H1 (cell line): Measurements from ENCODE around the gene XIRP1. TPM values are rescaled to one million over a fixed set of nuclear protein-coding genes. Genes with fewer than 3 reads are reported as not detected.

Source experiments
- CTCF ChIA-PET: fragments of 300-600 bp; sonication (Branson Sonifier 250); formaldehyde crosslinking; loops from one replicate; lab custom pipeline; 2021; ENCODE audit not compliant: partially characterized antibody; lab: Charles Lee
- POLR2A ChIA-PET: fragments of 300-600 bp; sonication (Branson Sonifier 250); formaldehyde crosslinking; loops from one replicate; lab custom pipeline; 2021; ENCODE audit warnings: inconsistent platforms; ENCODE audit not compliant: partially characterized antibody; lab: Charles Lee
- DNase-seq, 2 experiments: peaks; one replicate each; pipeline versions ENCODE4 v3.0.0 to v3.0.0-alpha.2; 2010 to 2022; ENCODE audit warnings: low spot score in 2 of 2, low read depth in 1 of 2, mixed read lengths in 1 of 2
- FAIRE-seq: peaks from 2 replicates; lab custom pipeline; 2011; peaks lifted over from hg19 to GRCh38; lab: Jason Lieb, UNC
- H2AFZ ChIP-seq: 2 replicates; pipeline ENCODE4 v1.8.1; 2012; ENCODE audit warnings: low read length, inconsistent platforms
- H2AK5ac ChIP-seq: 2 replicates; pipeline ENCODE4 v1.6.1; 2013; ENCODE audit warnings: low read depth, low read length
- H2BK120ac ChIP-seq: replicated peaks from 2 replicates; pipeline ENCODE3; 2013; ENCODE audit warnings: low read depth, low read length, inconsistent platforms
- H2BK12ac ChIP-seq: 2 replicates; pipeline ENCODE4 v1.6.1; 2013; ENCODE audit warnings: low read depth, low read length
- H2BK15ac ChIP-seq: 2 replicates; pipeline ENCODE4 v1.6.1; 2013; ENCODE audit warnings: low read length
- H2BK20ac ChIP-seq: 2 replicates; pipeline ENCODE4 v1.6.1; 2013; ENCODE audit warnings: low read length
- H2BK5ac ChIP-seq: 2 replicates; pipeline ENCODE4 v1.6.1; 2013; ENCODE audit warnings: low read depth, low read length
- H3K14ac ChIP-seq: 2 replicates; pipeline ENCODE4 v1.6.1; 2013; ENCODE audit warnings: inconsistent platforms; ENCODE audit not compliant: insufficient read length
- H3K18ac ChIP-seq: 2 replicates; pipeline ENCODE4 v1.6.1; 2013; ENCODE audit warnings: low read length; ENCODE audit errors: extremely low read depth
- H3K23ac ChIP-seq: 2 replicates; pipeline ENCODE4 v1.6.1; 2013; ENCODE audit warnings: inconsistent platforms; ENCODE audit not compliant: insufficient read length
- H3K23me2 ChIP-seq: 2 replicates; pipeline ENCODE4 v1.6.1; 2013; ENCODE audit warnings: low read depth, low read length
- H3K27ac ChIP-seq: 2 replicates; pipeline ENCODE4 v1.6.1; 2011; ENCODE audit warnings: low read depth, low read length, inconsistent platforms
- H3K27me3 ChIP-seq, 4 experiments: replicated peaks in 1 of 4; 1 replicate in 1 of 4; 2 replicates in 3 of 4; pipeline versions ENCODE4 v1.6.1 to v1.8.1; 2011 to 2013; ENCODE audit warnings: low read length in 3 of 4, mild to moderate bottlenecking in 3 of 4, inconsistent platforms in 2 of 4, mixed read lengths in 2 of 4, moderate library complexity in 1 of 4; ENCODE audit not compliant: control insufficient read depth in 3 of 4, insufficient read depth in 3 of 4; ENCODE audit errors: extremely low read depth in 1 of 4
- H3K36me3 ChIP-seq, 4 experiments: 2 replicates each; pipeline versions ENCODE4 v1.6.1 to v1.8.1; 2011 to 2013; ENCODE audit warnings: mild to moderate bottlenecking in 4 of 4, low read length in 3 of 4, moderate library complexity in 2 of 4, control low read depth in 1 of 4, inconsistent platforms in 1 of 4; ENCODE audit not compliant: insufficient read depth in 4 of 4, control insufficient read depth in 2 of 4
- H3K4ac ChIP-seq: replicated peaks from 2 replicates; pipeline ENCODE3; 2013; ENCODE audit warnings: low read length, low read depth, mixed read lengths, inconsistent platforms; ENCODE audit not compliant: insufficient read length
- H3K4me1 ChIP-seq, 4 experiments: replicated peaks in 1 of 4; 1 replicate in 1 of 4; 2 replicates in 3 of 4; pipeline versions ENCODE4 v1.6.1 to v1.8.1; 2011 to 2013; ENCODE audit warnings: low read length in 3 of 4, inconsistent platforms in 2 of 4, mixed read lengths in 1 of 4; ENCODE audit not compliant: insufficient read depth in 4 of 4, control insufficient read depth in 3 of 4
- H3K4me2 ChIP-seq, 2 experiments: 2 replicates each; pipeline versions ENCODE4 v1.6.1 to v1.8.1; 2011 to 2013; ENCODE audit warnings: low read depth in 2 of 2, low read length in 2 of 2, control low read depth in 1 of 2, inconsistent platforms in 1 of 2, mild to moderate bottlenecking in 1 of 2; ENCODE audit not compliant: insufficient read depth in 1 of 2
- H3K4me3 ChIP-seq, 4 experiments: fragments of 200-600, 300-600 bp in 1 of 4; sonication (generic), shearing (Covaris generic), sonication (Bioruptor Twin) in 1 of 4; 2 replicates each; pipeline versions ENCODE4 v1.5.1 to v1.8.1; 2011 to 2016; ENCODE audit warnings: low read length in 4 of 4, low read depth in 3 of 4, control low read depth in 2 of 4, inconsistent platforms in 2 of 4, mild to moderate bottlenecking in 2 of 4, mixed read lengths in 1 of 4, moderate library complexity in 1 of 4; ENCODE audit not compliant: insufficient read depth in 2 of 4; ENCODE audit errors: extremely low read depth in 1 of 4
- H3K56ac ChIP-seq: replicated peaks from 2 replicates; pipeline ENCODE3; 2013; ENCODE audit warnings: low read depth, mild to moderate bottlenecking, mixed read lengths, low read length, inconsistent platforms; ENCODE audit not compliant: insufficient read length
- H3K79me1 ChIP-seq: 2 replicates; pipeline ENCODE4 v1.6.1; 2013; ENCODE audit warnings: low read depth, low read length, control low read depth
- H3K79me2 ChIP-seq, 2 experiments: 2 replicates each; pipeline versions ENCODE4 v1.6.1 to v1.8.1; 2012 to 2013; ENCODE audit warnings: low read length in 2 of 2, mild to moderate bottlenecking in 2 of 2, inconsistent platforms in 1 of 2; ENCODE audit not compliant: insufficient read depth in 2 of 2, control insufficient read depth in 1 of 2
- H3K9ac ChIP-seq, 4 experiments: replicated peaks in 1 of 4; 1 replicate in 1 of 4; 2 replicates in 3 of 4; pipeline versions ENCODE4 v1.6.1 to v1.8.1; 2011 to 2013; ENCODE audit warnings: low read depth in 3 of 4, low read length in 3 of 4, control low read depth in 2 of 4, mild to moderate bottlenecking in 2 of 4, moderate library complexity in 2 of 4, inconsistent platforms in 1 of 4; ENCODE audit errors: extremely low read depth in 1 of 4
- H3K9me3 ChIP-seq, 2 experiments: 2 replicates each; pipeline versions ENCODE4 v1.6.1 to v1.8.1; 2012 to 2013; ENCODE audit warnings: mild to moderate bottlenecking in 2 of 2, moderate library complexity in 2 of 2, control low read depth in 1 of 2, inconsistent platforms in 1 of 2, low read depth in 1 of 2, low read length in 1 of 2, mixed read lengths in 1 of 2; ENCODE audit not compliant: insufficient read depth in 2 of 2
- H4K20me1 ChIP-seq, 2 experiments: replicated peaks in 1 of 2; 2 replicates each; pipeline versions ENCODE3 to v1.8.1; 2011 to 2013; ENCODE audit warnings: inconsistent platforms in 2 of 2, low read length in 2 of 2, mild to moderate bottlenecking in 1 of 2; ENCODE audit not compliant: insufficient read depth in 2 of 2, control insufficient read depth in 1 of 2
- H4K5ac ChIP-seq: 2 replicates; pipeline ENCODE4 v1.6.1; 2013; ENCODE audit warnings: low read length, low read depth, mixed read lengths, inconsistent platforms; ENCODE audit not compliant: insufficient read length
- H4K8ac ChIP-seq: 2 replicates; pipeline ENCODE4 v1.8.0; 2013; ENCODE audit warnings: mild to moderate bottlenecking, moderate library complexity, low read length, inconsistent platforms; ENCODE audit not compliant: insufficient read depth; ENCODE audit errors: extremely low read depth
- H4K91ac ChIP-seq: replicated peaks from 2 replicates; pipeline ENCODE3; 2013; ENCODE audit warnings: low read length, mixed read lengths, inconsistent platforms; ENCODE audit not compliant: insufficient read length
- BACH1 ChIP-seq: IDR thresholded peaks from 2 replicates; pipeline ENCODE4 v1.6.1; 2012; ENCODE audit warnings: low read length, improper control_type of control experiment
- CEBPB ChIP-seq: IDR thresholded peaks from 2 replicates; pipeline ENCODE4 v1.6.1; 2012; ENCODE audit warnings: low read depth, low read length
- CTBP2 ChIP-seq: IDR thresholded peaks from 2 replicates; pipeline ENCODE4 v1.7.0; 2011; ENCODE audit warnings: borderline replicate concordance, mild to moderate bottlenecking, moderate library complexity, mixed read lengths, low read length; ENCODE audit not compliant: insufficient read depth, insufficient read length
- GABPA ChIP-seq: IDR thresholded peaks from 2 replicates; pipeline ENCODE4 v1.6.1; 2011; ENCODE audit warnings: mild to moderate bottlenecking, low read length, moderate library complexity, borderline replicate concordance; ENCODE audit not compliant: insufficient read depth
- HDAC2 ChIP-seq, 2 experiments: fragments of 300-600 bp in 1 of 2; sonication (generic) in 1 of 2; IDR thresholded peaks; 2 replicates each; pipeline ENCODE4 v1.6.1; 2011 to 2012; ENCODE audit warnings: low read depth in 2 of 2, low read length in 2 of 2, mild to moderate bottlenecking in 2 of 2, moderate library complexity in 2 of 2, borderline replicate concordance in 1 of 2, inconsistent platforms in 1 of 2
- RBBP5 ChIP-seq: IDR thresholded peaks from 2 replicates; pipeline ENCODE4 v1.7.1; 2012; ENCODE audit warnings: low read depth, mild to moderate bottlenecking, inconsistent platforms, low read length, moderate library complexity, borderline replicate concordance
- RFX5 ChIP-seq: IDR thresholded peaks from 2 replicates; pipeline ENCODE4 v1.6.1; 2011; ENCODE audit warnings: low read depth, low read length, improper control_type of control experiment, borderline replicate concordance
- RXRA ChIP-seq: IDR thresholded peaks from 2 replicates; pipeline ENCODE4 v1.6.1; 2011; ENCODE audit warnings: low read depth, mild to moderate bottlenecking, low read length, moderate library complexity; ENCODE audit not compliant: insufficient read depth
- SAP30 ChIP-seq: fragments of 300-600 bp; sonication (generic); IDR thresholded peaks from 2 replicates; pipeline ENCODE4 v1.7.1; 2012; ENCODE audit warnings: low read length, moderate library complexity, mild to moderate bottlenecking, inconsistent platforms; ENCODE audit not compliant: insufficient read depth, insufficient replicate concordance
- SIN3A ChIP-seq, 2 experiments: IDR thresholded peaks in 1 of 2; conservative IDR thresholded peaks in 1 of 2; 2 replicates each; pipeline ENCODE4 v1.6.1; 2011 to 2012; ENCODE audit warnings: low read length in 2 of 2, improper control_type of control experiment in 1 of 2, low read depth in 1 of 2, mild to moderate bottlenecking in 1 of 2
- SIRT6 ChIP-seq: IDR thresholded peaks from one replicate; pipeline ENCODE4 v1.7.1; 2012; ENCODE audit warnings: low read length, inconsistent platforms
- SP2 ChIP-seq: IDR thresholded peaks from 2 replicates; pipeline ENCODE4 v1.6.1; 2012; ENCODE audit warnings: mild to moderate bottlenecking, low read length, inconsistent platforms
- SUZ12 ChIP-seq: fragments of 200-600 bp; sonication (generic); IDR thresholded peaks from 2 replicates; pipeline ENCODE4 v1.6.1; 2012; ENCODE audit warnings: mild to moderate bottlenecking, inconsistent platforms, low read length, moderate library complexity, mixed read lengths
- WGBS, 2 experiments: shearing (Covaris generic) in 1 of 2; methylation state at CpG; one replicate each; pipeline versions ENCODE4 v1.1.6 to v1.1.7; 2013 to 2015; ENCODE audit warnings: low lambda C conversion rate in 2 of 2, mixed read lengths in 2 of 2, inconsistent platforms in 1 of 2, low coverage in 1 of 2, missing lambda C conversion rate in 1 of 2; ENCODE audit not compliant: insufficient replicate concordance in 2 of 2, insufficient coverage in 1 of 2, insufficient read length in 1 of 2; ENCODE audit errors: extremely low coverage in 1 of 2, missing lambda C conversion rate in 1 of 2; 5-methylcytosine and 5-hydroxymethylcytosine counted together
- polyA plus RNA-seq, 7 experiments: library from polyadenylated mRNA; depleted of rRNA in 3 of 7; stranded (reverse) in 5 of 7; unstranded in 2 of 7; fragments of >200 nt in 5 of 7; fragments of 200-250 nt in 2 of 7; gene quantifications; 1 replicate in 5 of 7; 2 replicates in 1 of 7; 4 replicates in 1 of 7; pipeline versions ENCODE4 v1.2.1 to v1.2.3, GENCODE V29; 2011 to 2013; ENCODE audit warnings: missing spikeins in 2 of 7, mixed read lengths in 2 of 7
- total RNA-seq: library from RNA; stranded (reverse); fragmentation: NEBNext Ultra II Directional; extraction: Animal tissue kit (Norgen Biotek cat#: 25700); gene quantifications from 2 replicates; pipeline ENCODE4 v1.2.1, GENCODE V29; 2021

The XIRP1 gene
- total and polyA plus RNA-seq, 2 of the 8 experiments (the other 6 are each of a cell fraction or from before 2014, with no cell fraction given), result not detected

- CTCF ChIA-PET, result interaction anchor here (0.9 to 1.7 kb wide), 6 partner anchors 9 to 109 kb away, joined by 3 to 6 read pairs (median 4); no protein-coding TSS in a partner anchor
- Histone ChIP-seq H3K27ac (no peak overlapping the region), H3K27me3 (no peaks in the 10 kb centered on the region), H3K79me1 (no peaks in the 10 kb centered on the region), H3K9me3 (no peaks in the 10 kb centered on the region), H3K18ac (no peak overlapping the region), H2BK5ac (no peak overlapping the region), H3K23ac (no peak overlapping the region), H2BK12ac (no peak overlapping the region), H3K4me3 (no peak overlapping the region), H3K4ac (no peak overlapping the region), H2BK15ac (no peak overlapping the region), H3K56ac (no peak overlapping the region), H4K91ac (no peak overlapping the region), H2AFZ (no peak overlapping the region), H3K4me1 (no peaks in the 10 kb centered on the region), H3K79me2 (no peaks in the 10 kb centered on the region), H2BK120ac (no peak overlapping the region), H2BK20ac (no peak overlapping the region), H3K36me3 (no peaks in the 10 kb centered on the region), H4K20me1 (no peaks in the 10 kb centered on the region), H4K8ac (no peak overlapping the region), H3K9ac (no peak overlapping the region), H3K14ac (no peak overlapping the region), H4K5ac (no peak overlapping the region), H3K23me2 (0 out of 2 replicates have a peak, but pooled peaks cover 1% of the 10 kb centered on the region), H3K4me2 (no peak overlapping the region), H2AK5ac (no peak overlapping the region)
- 81% methylated on average over 2 of the region's 2 CpGs; no CpG with 5 or more reads in 1 of the 2 experiments for WGBS, 2 experiments
- DNase-seq (no peak), FAIRE-seq (no peak)
- POLR2A ChIA-PET, result no interaction called here
- TF ChIP-seq BACH1, result no peak
- no peak for TF ChIP-seq SP2
- no peak for TF ChIP-seq SAP30
- TF ChIP-seq SIRT6, result no peak
- TF ChIP-seq GABPA, result no peak
- TF ChIP-seq RXRA, result no peak
- TF ChIP-seq CEBPB, result no peak
- TF ChIP-seq SUZ12, result no peak
- no peak for TF ChIP-seq RFX5
- no peak for TF ChIP-seq HDAC2 (IDR thresholded peaks at IDR 0.05; ENCODE audit: borderline replicate concordance in 1 of 2, low read depth in 2 of 2, low read length in 2 of 2)
- no peak for TF ChIP-seq CTBP2
- TF ChIP-seq SIN3A (conservative IDR thresholded peaks at IDR 0.05 in 1 of 2, IDR thresholded peaks at IDR 0.05 in 1 of 2; ENCODE audit: low read depth in 1 of 2, low read length in 2 of 2), result no peak
- TF ChIP-seq RBBP5, result no peak
Measured at GRCh38 chr3:39234651-39235050, 42.3 kb upstream of the XIRP1 start.
